B cell (primary cell): ENCODE data around the gene MPC1. TPM values are rescaled to one million over a fixed set of nuclear protein-coding genes. Genes with fewer than 3 reads are reported as not detected.

ENCODE experiments used
- ATAC-seq: fragments of 200-7000 bp; cut with Tn5 transposase; one replicate; pipeline ENCODE4 v1.10.0; 2021; ENCODE audit warnings: low read depth, mild to moderate bottlenecking, moderate number of reproducible peaks, moderate library complexity
- CTCF ChIA-PET: fragments of 350-600 bp; sonication (Branson Sonifier 250); formaldehyde crosslinking; loops from one replicate; lab custom pipeline; 2021; ENCODE audit warnings: antibody characterized with exemption, inconsistent platforms; lab: Charles Lee
- POLR2A ChIA-PET: fragments of 350-600 bp; sonication (Branson Sonifier 250); formaldehyde crosslinking; loops from one replicate; lab custom pipeline; 2021; ENCODE audit warnings: antibody characterized with exemption; lab: Charles Lee
- DNase-seq: peaks from one replicate; pipeline ENCODE4 v3.0.0; 2013
- H2AFZ ChIP-seq: 2 replicates; pipeline ENCODE4 v1.6.1; 2012; ENCODE audit warnings: mild to moderate bottlenecking, low read depth, low read length; ENCODE audit not compliant: insufficient read depth, poor library complexity, severe bottlenecking
- H3K27ac ChIP-seq, 2 donors: 1 replicate in 1 of 2; 2 replicates in 1 of 2; pipeline ENCODE4 v1.5.1; 2012 to 2013; ENCODE audit warnings: low read length in 2 of 2, mild to moderate bottlenecking in 2 of 2, moderate library complexity in 1 of 2
- H3K27me3 ChIP-seq, 4 experiments: fragments of 200-600 bp in 1 of 4; sonication (generic) in 1 of 4; replicated peaks in 1 of 4; 1 replicate in 2 of 4; 2 replicates in 2 of 4; pipeline versions ENCODE4 v1.6.1 to v1.7.0; 2013 to 2016; ENCODE audit warnings: low read length in 3 of 4, mild to moderate bottlenecking in 2 of 4, mixed read lengths in 1 of 4, moderate library complexity in 1 of 4; ENCODE audit not compliant: insufficient read depth in 4 of 4, control insufficient read depth in 3 of 4; ENCODE audit errors: control extremely low read depth in 1 of 4
- H3K36me3 ChIP-seq, 2 experiments: replicated peaks in 1 of 2; 1 replicate in 1 of 2; 2 replicates in 1 of 2; pipeline versions ENCODE4 v1.6.1 to v1.7.1; 2013; ENCODE audit warnings: low read length in 1 of 2; ENCODE audit not compliant: insufficient read depth in 2 of 2, control insufficient read depth in 1 of 2; ENCODE audit errors: control extremely low read depth in 1 of 2, extremely low read depth in 1 of 2
- H3K4me1 ChIP-seq, 2 donors: fragments of 200-600 bp in 1 of 2; sonication (generic) in 1 of 2; 1 replicate in 1 of 2; 2 replicates in 1 of 2; pipeline versions ENCODE4 v1.5.1 to v1.6.1; 2013 to 2017; ENCODE audit warnings: low read length in 2 of 2; ENCODE audit not compliant: control insufficient read depth in 2 of 2, insufficient read depth in 2 of 2
- H3K4me2 ChIP-seq: replicated peaks from 2 replicates; pipeline ENCODE3; 2012; ENCODE audit warnings: mild to moderate bottlenecking, low read depth, low read length; ENCODE audit not compliant: poor library complexity, severe bottlenecking
- H3K4me3 ChIP-seq, 5 experiments: fragments of 200-600 bp in 1 of 5; sonication (generic) in 1 of 5; 1 replicate in 3 of 5; 2 replicates in 2 of 5; pipeline versions ENCODE4 v1.5.1 to v1.7.0; 2011 to 2016; ENCODE audit warnings: low read length in 4 of 5, mild to moderate bottlenecking in 4 of 5, low read depth in 2 of 5, control low read depth in 1 of 5, moderate library complexity in 1 of 5; ENCODE audit not compliant: insufficient read depth in 1 of 5; ENCODE audit errors: control extremely low read depth in 1 of 5, extremely low read depth in 1 of 5
- H3K79me2 ChIP-seq: fragments of 200-600 bp; sonication (generic); one replicate; pipeline ENCODE4 v1.6.0; 2016; ENCODE audit warnings: low read length; ENCODE audit not compliant: control insufficient read depth, insufficient read depth
- H3K9ac ChIP-seq: fragments of 200-600 bp; sonication (generic); 2 replicates; pipeline ENCODE4 v1.6.1; 2017; ENCODE audit warnings: mild to moderate bottlenecking, low read length, moderate library complexity
- H3K9me3 ChIP-seq, 3 donors: one replicate each; pipeline versions ENCODE4 v1.6.1 to v1.7.1; 2013; ENCODE audit warnings: low read length in 2 of 3; ENCODE audit not compliant: control insufficient read depth in 2 of 3, insufficient read depth in 1 of 3; ENCODE audit errors: control extremely low read depth in 1 of 3
- H4K20me1 ChIP-seq: 2 replicates; pipeline ENCODE4 v1.6.0; 2012; ENCODE audit warnings: mild to moderate bottlenecking, low read length; ENCODE audit not compliant: insufficient read depth, control insufficient read depth, poor library complexity, severe bottlenecking
- H3K27ac Mint-ChIP-seq: one replicate; pipeline ENCODE4 v1.8.0; 2021; ENCODE audit warnings: mixed read lengths
- H3K27me3 Mint-ChIP-seq: one replicate; pipeline ENCODE4 v1.8.0; 2021; ENCODE audit warnings: mixed read lengths
- H3K4me1 Mint-ChIP-seq: one replicate; pipeline ENCODE4 v1.8.0; 2021; ENCODE audit warnings: mixed read lengths
- H3K4me3 Mint-ChIP-seq: one replicate; pipeline ENCODE4 v1.8.0; 2021; ENCODE audit warnings: mixed read lengths
- H3K9me3 Mint-ChIP-seq: one replicate; pipeline ENCODE4 v1.8.0; 2022; ENCODE audit warnings: mixed read lengths; ENCODE audit not compliant: insufficient read depth
- CTCF ChIP-seq: fragments of 200-600 bp; IDR thresholded peaks from one replicate; pipeline ENCODE4 v1.8.0; 2022; ENCODE audit warnings: antibody characterized with exemption, mild to moderate bottlenecking
- EZH2 ChIP-seq: IDR thresholded peaks from 2 replicates; pipeline ENCODE4 v1.6.1; 2012; ENCODE audit warnings: borderline replicate concordance, low read depth, mild to moderate bottlenecking, moderate library complexity, low read length; ENCODE audit not compliant: insufficient read depth, poor library complexity, severe bottlenecking
- WGBS: methylation state at CpG from one replicate; pipeline ENCODE4 v1.1.5; 2013; ENCODE audit warnings: missing lambda C conversion rate; ENCODE audit not compliant: insufficient coverage; 5-methylcytosine and 5-hydroxymethylcytosine counted together
- intact Hi-C: fragments of 100-400 bp; cut with micrococcal nuclease; formaldehyde crosslinking; loops from one replicate; pipeline ENCODE4 v1.10.0; 2022
- polyA plus RNA-seq: library from polyadenylated mRNA; depleted of rRNA; stranded (reverse); fragments of >200 nt; gene quantifications from 2 replicates; pipeline ENCODE4 v1.2.3, GENCODE V29; 2012
- total RNA-seq, 2 donors: library from RNA; stranded (reverse); fragments of 120-200 nt in 1 of 2; gene quantifications; 1 replicate in 1 of 2; 2 replicates in 1 of 2; pipeline versions ENCODE4 v1.2.3 to v1.2.4, GENCODE V29; 2013 to 2022

Gene MPC1
- total and polyA plus RNA-seq, 2 donors (not counting 1 experiment from before 2014, with no cell fraction given): 19.8 to 23.9 TPM

GRCh38 chr6:166413491-166413951 lies 30.8 kb upstream of the MPC1 start:
- H3K4me2 ChIP-seq: no peak overlapping the region
- Mint-ChIP-seq H3K9me3 (peaks cover 10% of the 10 kb centered on the region), H3K4me3 (no peak overlapping the region), H3K4me1 (peaks cover 12% of the 10 kb centered on the region), H3K27me3 (no peaks in the 10 kb centered on the region), H3K27ac (no peak overlapping the region)
- H3K9me3 ChIP-seq: peaks cover 0 to 10% (median 0%) of the 10 kb centered on the region in 3 donors
- ATAC-seq: no peak
- WGBS: 93% methylated on average over 14 of the region's 17 CpGs
- no peak overlapping the region for H3K9ac ChIP-seq
- DNase-seq: no peak
- intact Hi-C loops: no loop called here
- ChIA-PET CTCF (no interaction called here), POLR2A (no interaction called here)
- no peaks in the 10 kb centered on the region for H3K79me2 ChIP-seq
- TF ChIP-seq EZH2: no peak
- no peak for TF ChIP-seq CTCF
- H3K4me3 ChIP-seq: no peak overlapping the region
- H3K27ac ChIP-seq: no peak overlapping the region
- peaks cover 0 to 8% of the 10 kb centered on the region in 2 donors for H3K4me1 ChIP-seq
- H2AFZ ChIP-seq: no peak overlapping the region
- H3K36me3 ChIP-seq: no peaks in the 10 kb centered on the region
- no peaks in the 10 kb centered on the region for H4K20me1 ChIP-seq
- no peaks in the 10 kb centered on the region for H3K27me3 ChIP-seq

GRCh38 chr6:166412911-166413384 lies 30.2 kb upstream of the MPC1 start:
- CTCF ChIA-PET: no interaction called here
- WGBS: 96% methylated on average over 13 of the region's 13 CpGs
- Histone ChIP-seq H3K27me3 (no peaks in the 10 kb centered on the region), H4K20me1 (no peaks in the 10 kb centered on the region), H3K4me2 (no peak overlapping the region), H3K27ac (no peak overlapping the region), H3K4me3 (no peak overlapping the region), H3K9ac (no peak overlapping the region), H3K79me2 (no peaks in the 10 kb centered on the region), H3K36me3 (no peaks in the 10 kb centered on the region), H3K9me3 (peaks cover 0 to 10% (median 0%) of the 10 kb centered on the region in 3 donors), H2AFZ (no peak overlapping the region), H3K4me1 (peaks cover 0 to 8% of the 10 kb centered on the region in 2 donors)
- no peaks in the 10 kb centered on the region for H3K27me3 Mint-ChIP-seq
- H3K9me3 Mint-ChIP-seq: peaks cover 10% of the 10 kb centered on the region
- H3K4me1 Mint-ChIP-seq: peaks cover 12% of the 10 kb centered on the region
- H3K4me3 Mint-ChIP-seq: no peak overlapping the region
- no peak overlapping the region for H3K27ac Mint-ChIP-seq
- POLR2A ChIA-PET: no interaction called here
- intact Hi-C loops: no loop called here
- TF ChIP-seq CTCF (no peak), EZH2 (no peak)
- DNase-seq (no peak), ATAC-seq (no peak)
